Neural crest cell (in vitro differentiated cells): ENCODE measurements around the gene P2RY8. TPM values are rescaled to one million over a fixed set of nuclear protein-coding genes. Genes with fewer than 3 reads are reported as not detected.

ENCODE experiments used
- DNase-seq: peaks from one replicate; pipeline ENCODE4 v3.0.0; 2021; ENCODE audit warnings: low read depth, mixed read lengths, low spot score
- H3K27ac Mint-ChIP-seq: one replicate; pipeline ENCODE4 v1.8.0; 2021; ENCODE audit warnings: mild to moderate bottlenecking, mixed read lengths; ENCODE audit not compliant: unreplicated experiment
- H3K27me3 Mint-ChIP-seq: 2 replicates; pipeline ENCODE4 v1.8.0; 2021; ENCODE audit warnings: low read depth, mild to moderate bottlenecking, mixed read lengths
- H3K36me3 Mint-ChIP-seq: 2 replicates; pipeline ENCODE4 v1.8.0; 2021; ENCODE audit warnings: low read depth, mild to moderate bottlenecking, mixed read lengths
- H3K4me1 Mint-ChIP-seq: 2 replicates; pipeline ENCODE4 v1.8.0; 2021; ENCODE audit warnings: mixed read lengths
- H3K4me3 Mint-ChIP-seq: one replicate; pipeline ENCODE4 v1.8.0; 2021; ENCODE audit warnings: mild to moderate bottlenecking, mixed read lengths
- H3K9me3 Mint-ChIP-seq: 2 replicates; pipeline ENCODE4 v1.8.0; 2021; ENCODE audit warnings: mixed read lengths
- total RNA-seq: library from RNA; stranded (reverse); gene quantifications from 2 replicates; pipeline ENCODE4 v1.2.1, GENCODE V29; 2021
- TF ChIP-seq, protein P1 (sequence below): fragments of 200-600 bp; sonication (generic); conservative IDR thresholded peaks from 2 replicates; pipeline ENCODE4 v1.5.0; 2021; ENCODE audit warnings: antibody characterized with exemption, mild to moderate bottlenecking

Gene P2RY8
- total RNA-seq, 1 donor from 2014 or later, result not detected

DNA sequence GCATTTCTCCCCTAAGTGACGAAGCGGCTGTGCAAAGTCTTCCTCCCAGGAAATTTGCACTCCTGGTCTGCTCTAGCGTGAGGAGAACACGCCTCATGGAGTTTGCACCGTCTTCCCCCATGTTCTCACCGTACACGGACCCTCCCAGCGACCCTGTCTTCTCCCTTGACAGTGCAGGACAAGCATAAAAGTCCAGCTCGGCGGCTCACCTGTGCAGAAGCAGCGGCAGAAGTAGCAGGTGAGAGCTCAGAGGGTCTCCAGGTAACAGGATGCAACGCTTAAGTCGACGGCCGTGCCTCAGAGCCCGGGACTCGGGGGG, 314 bp downstream of the P2RY8 start:
- H3K36me3 Mint-ChIP-seq, result no peaks in the 10 kb centered on the region
- TF ChIP-seq, protein P1, sequence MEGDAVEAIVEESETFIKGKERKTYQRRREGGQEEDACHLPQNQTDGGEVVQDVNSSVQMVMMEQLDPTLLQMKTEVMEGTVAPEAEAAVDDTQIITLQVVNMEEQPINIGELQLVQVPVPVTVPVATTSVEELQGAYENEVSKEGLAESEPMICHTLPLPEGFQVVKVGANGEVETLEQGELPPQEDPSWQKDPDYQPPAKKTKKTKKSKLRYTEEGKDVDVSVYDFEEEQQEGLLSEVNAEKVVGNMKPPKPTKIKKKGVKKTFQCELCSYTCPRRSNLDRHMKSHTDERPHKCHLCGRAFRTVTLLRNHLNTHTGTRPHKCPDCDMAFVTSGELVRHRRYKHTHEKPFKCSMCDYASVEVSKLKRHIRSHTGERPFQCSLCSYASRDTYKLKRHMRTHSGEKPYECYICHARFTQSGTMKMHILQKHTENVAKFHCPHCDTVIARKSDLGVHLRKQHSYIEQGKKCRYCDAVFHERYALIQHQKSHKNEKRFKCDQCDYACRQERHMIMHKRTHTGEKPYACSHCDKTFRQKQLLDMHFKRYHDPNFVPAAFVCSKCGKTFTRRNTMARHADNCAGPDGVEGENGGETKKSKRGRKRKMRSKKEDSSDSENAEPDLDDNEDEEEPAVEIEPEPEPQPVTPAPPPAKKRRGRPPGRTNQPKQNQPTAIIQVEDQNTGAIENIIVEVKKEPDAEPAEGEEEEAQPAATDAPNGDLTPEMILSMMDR, result no peak
- H3K27me3 Mint-ChIP-seq, result no peaks in the 10 kb centered on the region
- no peak for DNase-seq
- no peak overlapping the region for H3K27ac Mint-ChIP-seq
- H3K9me3 Mint-ChIP-seq, result no peaks in the 10 kb centered on the region
- H3K4me1 Mint-ChIP-seq, result no peaks in the 10 kb centered on the region
- no peak overlapping the region for H3K4me3 Mint-ChIP-seq

DNA sequence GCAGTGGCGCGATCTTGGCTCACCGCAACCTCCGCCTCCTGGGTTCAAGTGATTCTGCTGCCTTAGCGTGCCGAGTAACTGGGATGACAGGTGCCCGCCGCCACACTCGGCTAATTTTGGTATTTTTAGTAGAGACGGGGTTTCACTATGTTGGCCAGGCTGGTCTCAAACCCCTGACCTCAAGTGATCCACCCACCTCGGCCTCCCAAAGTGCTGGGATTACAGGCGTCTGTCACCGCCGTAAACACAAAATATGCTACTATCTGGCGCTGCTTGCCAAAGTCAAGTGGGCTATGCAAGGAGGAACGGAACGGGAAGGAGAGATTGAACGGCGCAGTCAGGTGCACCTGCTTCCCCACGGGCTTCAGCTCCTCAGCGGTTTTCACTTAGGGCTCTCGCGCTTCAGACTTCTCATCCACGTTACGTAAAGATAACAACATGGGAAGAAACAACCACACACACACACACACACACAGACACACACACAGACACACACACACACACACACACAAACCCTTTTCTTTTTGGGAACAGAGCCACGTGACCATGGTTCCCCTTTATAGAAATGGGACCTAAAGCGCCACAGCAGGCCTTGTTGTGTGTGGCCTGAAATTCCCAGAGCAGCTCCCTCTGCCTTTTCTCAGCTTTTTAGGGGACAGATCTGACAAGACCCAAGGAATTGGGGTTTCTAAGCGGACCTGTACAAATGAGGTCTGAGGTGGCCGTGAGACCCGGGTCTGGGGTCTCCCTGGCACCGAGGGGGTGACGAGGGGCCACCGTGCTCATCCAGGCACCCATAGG, 1.5 kb downstream of the P2RY8 start:
- Mint-ChIP-seq H3K27ac (no peak overlapping the region), H3K9me3 (no peaks in the 10 kb centered on the region), H3K4me1 (no peaks in the 10 kb centered on the region), H3K27me3 (no peaks in the 10 kb centered on the region), H3K4me3 (no peak overlapping the region), H3K36me3 (no peaks in the 10 kb centered on the region)
- DNase-seq, result no peak
- TF ChIP-seq, protein P1, result no peak

DNA sequence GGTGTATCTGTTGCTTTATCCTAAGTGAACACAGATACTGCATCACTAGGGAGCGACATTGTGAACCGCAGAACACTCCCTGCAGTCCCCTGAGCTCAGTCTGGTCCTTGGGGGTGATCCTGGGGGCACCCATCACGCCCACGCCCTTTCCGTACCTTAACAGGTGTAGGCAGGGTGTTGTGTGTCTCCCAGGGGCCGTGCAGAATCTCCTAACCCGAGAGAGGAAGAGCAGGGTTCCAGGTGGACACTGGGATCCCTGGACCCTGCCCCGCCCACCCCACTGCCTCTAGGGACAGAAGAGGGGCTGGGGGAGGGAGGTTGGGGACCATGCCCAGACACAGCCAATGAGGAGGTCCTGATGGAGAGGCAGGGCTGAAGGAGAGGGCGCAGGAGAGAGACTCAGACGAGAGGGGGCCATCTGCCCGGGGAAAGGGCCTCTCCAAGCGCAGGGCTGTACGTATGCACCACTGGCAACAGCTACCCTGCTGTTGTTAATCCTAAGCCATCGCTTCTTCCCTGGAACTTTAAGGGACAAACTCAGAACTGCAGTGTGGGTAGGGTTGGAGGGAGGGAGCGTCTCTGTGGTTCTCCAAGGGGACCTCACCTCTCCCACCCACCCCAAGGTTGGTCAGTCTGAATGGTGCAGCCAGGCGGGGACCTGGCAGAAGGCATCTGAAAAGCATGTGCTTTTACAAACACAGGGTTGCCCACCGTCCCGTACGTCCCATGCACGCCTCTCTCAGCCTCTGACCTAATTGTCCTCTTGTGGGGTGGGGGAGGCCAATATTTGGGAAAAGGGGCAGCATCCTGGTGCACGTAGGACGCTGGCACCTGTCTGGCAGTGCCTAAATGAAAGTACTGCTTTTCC, 2.5 kb downstream of the P2RY8 start:
- Mint-ChIP-seq H3K4me1 (no peaks in the 10 kb centered on the region), H3K27me3 (no peaks in the 10 kb centered on the region), H3K9me3 (no peaks in the 10 kb centered on the region), H3K27ac (no peak overlapping the region), H3K36me3 (no peaks in the 10 kb centered on the region), H3K4me3 (no peak overlapping the region)
- DNase-seq, result no peak
- TF ChIP-seq, protein P1, result no peak

DNA sequence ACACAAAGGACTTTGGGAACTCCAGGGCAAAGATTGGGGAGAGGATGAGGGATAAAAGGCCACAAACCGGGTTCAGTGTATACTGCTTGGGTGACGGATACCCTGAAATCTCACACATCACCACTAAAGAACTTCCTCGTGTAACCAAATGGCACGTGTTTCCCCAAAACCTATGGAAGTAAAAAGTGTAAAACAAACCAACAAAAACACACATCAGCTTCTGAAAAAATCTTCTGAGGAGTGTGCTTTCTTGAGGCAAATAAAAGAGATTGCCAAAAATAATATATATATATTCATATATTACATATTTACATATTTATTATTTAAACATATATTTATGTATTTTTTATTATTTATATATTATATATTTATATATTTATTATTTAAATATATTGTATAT, 3.9 kb downstream of the P2RY8 start:
- Mint-ChIP-seq H3K4me3 (no peak overlapping the region), H3K36me3 (no peaks in the 10 kb centered on the region), H3K27ac (no peak overlapping the region), H3K4me1 (no peaks in the 10 kb centered on the region), H3K9me3 (no peaks in the 10 kb centered on the region), H3K27me3 (no peaks in the 10 kb centered on the region)
- no peak for DNase-seq
- TF ChIP-seq, protein P1, result no peak

DNA sequence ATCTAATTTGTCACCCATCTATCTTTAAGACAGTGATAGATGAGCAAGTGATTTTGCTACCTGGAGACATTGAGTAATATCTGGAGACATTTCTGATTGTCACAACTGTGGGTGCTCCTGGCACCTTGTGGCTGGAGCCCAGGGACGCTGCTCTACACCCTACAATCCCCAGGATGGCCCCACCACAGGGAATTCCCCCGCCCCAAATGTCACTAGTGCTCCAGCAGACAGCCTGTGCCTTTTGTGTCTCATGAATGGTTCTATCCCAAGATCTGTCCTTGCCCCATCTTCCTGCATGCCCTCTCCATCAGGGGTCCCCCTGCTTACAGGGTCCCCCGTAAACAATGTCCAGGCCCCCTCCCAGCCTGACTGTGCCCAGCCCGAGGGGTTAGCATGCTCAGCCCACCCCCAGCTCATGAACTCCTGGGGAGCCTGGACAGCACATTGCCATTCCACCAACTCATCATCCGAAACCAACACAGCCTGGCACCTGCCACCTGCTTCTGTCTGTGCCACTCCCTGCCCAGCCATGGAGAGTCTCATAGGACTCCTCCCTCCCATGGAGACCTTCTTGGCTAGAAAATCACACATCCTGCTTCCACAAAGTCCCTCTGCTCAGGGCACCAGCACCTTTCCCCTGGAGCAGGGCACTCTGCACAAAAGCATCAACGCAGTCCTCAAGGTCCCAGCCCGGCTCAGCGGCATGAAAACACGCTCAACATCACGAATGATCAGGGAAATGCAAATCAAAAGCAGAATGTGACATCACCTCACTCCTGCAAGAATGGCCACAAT, 5.7 kb downstream of the P2RY8 start:
- Mint-ChIP-seq H3K27ac (no peak overlapping the region), H3K4me1 (no peaks in the 10 kb centered on the region), H3K27me3 (no peaks in the 10 kb centered on the region), H3K4me3 (no peak overlapping the region), H3K9me3 (no peaks in the 10 kb centered on the region), H3K36me3 (no peaks in the 10 kb centered on the region)
- TF ChIP-seq, protein P1, result no peak
- no peak for DNase-seq
